Measurements from ENCODE around the gene LYPD6B. TPM values are rescaled to one million over a fixed set of nuclear protein-coding genes. Genes with fewer than 3 reads are reported as not detected.

LYPD6B gene
- total and polyA plus RNA-seq, 4 donors: 0.13 to 0.59 (median 0.14) TPM

DNA sequence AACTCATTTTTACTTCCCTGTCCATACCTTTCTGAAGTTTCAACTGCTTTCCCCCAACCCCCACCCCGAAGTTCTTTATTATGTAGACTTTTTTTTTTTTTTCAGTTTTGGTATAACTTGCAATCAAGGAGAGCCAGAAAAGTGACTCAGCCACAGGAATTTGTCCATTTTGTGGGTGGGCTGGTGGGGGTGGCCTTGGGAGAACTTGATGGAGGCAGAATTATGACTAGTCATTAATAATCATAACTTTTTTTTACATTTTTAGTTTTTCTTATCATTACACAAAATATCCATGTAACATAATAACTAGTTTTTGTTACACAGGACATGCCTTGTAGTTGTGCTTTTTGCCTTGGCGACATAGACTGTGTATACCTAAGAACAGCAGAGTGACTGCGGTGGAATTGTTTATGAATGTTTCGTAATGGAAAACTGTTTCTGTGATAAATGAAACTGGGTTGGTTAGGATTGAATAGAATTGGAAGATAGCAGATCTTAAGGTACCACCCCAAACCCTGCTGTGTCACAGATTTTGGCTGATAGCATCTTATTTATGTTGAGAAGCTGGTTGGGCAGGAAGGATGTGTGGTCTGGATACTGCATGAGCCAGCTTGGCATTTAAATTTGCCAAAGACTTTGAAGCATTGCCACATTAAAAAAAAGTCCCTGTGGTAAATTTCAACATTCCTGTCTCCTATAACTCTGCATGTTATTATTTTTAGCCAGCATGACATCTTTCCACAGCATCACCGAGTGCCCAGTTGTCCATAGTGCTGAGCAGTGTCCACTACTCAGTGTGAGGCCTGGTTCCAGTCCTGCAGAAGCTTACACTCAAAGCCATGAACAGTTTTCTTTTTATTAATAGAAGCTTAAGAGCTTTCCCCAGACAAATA is 30.7 kb downstream of the LYPD6B start:
- 74% methylated on average over 5 of the region's 5 CpGs for WGBS
- no peak for TF ChIP-seq HNF4G (IDR thresholded peaks at IDR 0.05)
- TF ChIP-seq, protein P1, sequence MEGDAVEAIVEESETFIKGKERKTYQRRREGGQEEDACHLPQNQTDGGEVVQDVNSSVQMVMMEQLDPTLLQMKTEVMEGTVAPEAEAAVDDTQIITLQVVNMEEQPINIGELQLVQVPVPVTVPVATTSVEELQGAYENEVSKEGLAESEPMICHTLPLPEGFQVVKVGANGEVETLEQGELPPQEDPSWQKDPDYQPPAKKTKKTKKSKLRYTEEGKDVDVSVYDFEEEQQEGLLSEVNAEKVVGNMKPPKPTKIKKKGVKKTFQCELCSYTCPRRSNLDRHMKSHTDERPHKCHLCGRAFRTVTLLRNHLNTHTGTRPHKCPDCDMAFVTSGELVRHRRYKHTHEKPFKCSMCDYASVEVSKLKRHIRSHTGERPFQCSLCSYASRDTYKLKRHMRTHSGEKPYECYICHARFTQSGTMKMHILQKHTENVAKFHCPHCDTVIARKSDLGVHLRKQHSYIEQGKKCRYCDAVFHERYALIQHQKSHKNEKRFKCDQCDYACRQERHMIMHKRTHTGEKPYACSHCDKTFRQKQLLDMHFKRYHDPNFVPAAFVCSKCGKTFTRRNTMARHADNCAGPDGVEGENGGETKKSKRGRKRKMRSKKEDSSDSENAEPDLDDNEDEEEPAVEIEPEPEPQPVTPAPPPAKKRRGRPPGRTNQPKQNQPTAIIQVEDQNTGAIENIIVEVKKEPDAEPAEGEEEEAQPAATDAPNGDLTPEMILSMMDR (IDR thresholded peaks at IDR 0.05; ENCODE audit: low read depth, low read length, missing input control): no peak
- TF ChIP-seq, protein P2, sequence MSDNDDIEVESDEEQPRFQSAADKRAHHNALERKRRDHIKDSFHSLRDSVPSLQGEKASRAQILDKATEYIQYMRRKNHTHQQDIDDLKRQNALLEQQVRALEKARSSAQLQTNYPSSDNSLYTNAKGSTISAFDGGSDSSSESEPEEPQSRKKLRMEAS (IDR thresholded peaks at IDR 0.05): no peak
- TF ChIP-seq RAD21 (IDR thresholded peaks at IDR 0.05): no peak
- TF ChIP-seq, protein P3, sequence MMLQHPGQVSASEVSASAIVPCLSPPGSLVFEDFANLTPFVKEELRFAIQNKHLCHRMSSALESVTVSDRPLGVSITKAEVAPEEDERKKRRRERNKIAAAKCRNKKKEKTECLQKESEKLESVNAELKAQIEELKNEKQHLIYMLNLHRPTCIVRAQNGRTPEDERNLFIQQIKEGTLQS (IDR thresholded peaks at IDR 0.05): no peak
- no peak for TF ChIP-seq RXRA (IDR thresholded peaks at IDR 0.05)
- no peak for TF ChIP-seq EGR1 (IDR thresholded peaks at IDR 0.05; ENCODE audit: low read depth in 2 of 2)
- no peak for TF ChIP-seq TAF1 (conservative IDR thresholded peaks at IDR 0.05)
- TF ChIP-seq, protein P4, sequence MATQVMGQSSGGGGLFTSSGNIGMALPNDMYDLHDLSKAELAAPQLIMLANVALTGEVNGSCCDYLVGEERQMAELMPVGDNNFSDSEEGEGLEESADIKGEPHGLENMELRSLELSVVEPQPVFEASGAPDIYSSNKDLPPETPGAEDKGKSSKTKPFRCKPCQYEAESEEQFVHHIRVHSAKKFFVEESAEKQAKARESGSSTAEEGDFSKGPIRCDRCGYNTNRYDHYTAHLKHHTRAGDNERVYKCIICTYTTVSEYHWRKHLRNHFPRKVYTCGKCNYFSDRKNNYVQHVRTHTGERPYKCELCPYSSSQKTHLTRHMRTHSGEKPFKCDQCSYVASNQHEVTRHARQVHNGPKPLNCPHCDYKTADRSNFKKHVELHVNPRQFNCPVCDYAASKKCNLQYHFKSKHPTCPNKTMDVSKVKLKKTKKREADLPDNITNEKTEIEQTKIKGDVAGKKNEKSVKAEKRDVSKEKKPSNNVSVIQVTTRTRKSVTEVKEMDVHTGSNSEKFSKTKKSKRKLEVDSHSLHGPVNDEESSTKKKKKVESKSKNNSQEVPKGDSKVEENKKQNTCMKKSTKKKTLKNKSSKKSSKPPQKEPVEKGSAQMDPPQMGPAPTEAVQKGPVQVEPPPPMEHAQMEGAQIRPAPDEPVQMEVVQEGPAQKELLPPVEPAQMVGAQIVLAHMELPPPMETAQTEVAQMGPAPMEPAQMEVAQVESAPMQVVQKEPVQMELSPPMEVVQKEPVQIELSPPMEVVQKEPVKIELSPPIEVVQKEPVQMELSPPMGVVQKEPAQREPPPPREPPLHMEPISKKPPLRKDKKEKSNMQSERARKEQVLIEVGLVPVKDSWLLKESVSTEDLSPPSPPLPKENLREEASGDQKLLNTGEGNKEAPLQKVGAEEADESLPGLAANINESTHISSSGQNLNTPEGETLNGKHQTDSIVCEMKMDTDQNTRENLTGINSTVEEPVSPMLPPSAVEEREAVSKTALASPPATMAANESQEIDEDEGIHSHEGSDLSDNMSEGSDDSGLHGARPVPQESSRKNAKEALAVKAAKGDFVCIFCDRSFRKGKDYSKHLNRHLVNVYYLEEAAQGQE (IDR thresholded peaks at IDR 0.05): no peak
- H3K9me3 ChIP-seq (ENCODE audit: control insufficient read depth in 4 of 4, low read length in 3 of 4): no peaks in the 10 kb centered on the region
- H3K36me3 ChIP-seq (ENCODE audit: control insufficient read depth in 4 of 4, insufficient read depth in 3 of 4, low read depth in 1 of 4, low read length in 3 of 4): no peaks in the 10 kb centered on the region
- peaks cover 0 to 2% (median 0%) of the 10 kb centered on the region in 4 donors for H3K27me3 ChIP-seq (ENCODE audit: control insufficient read depth in 4 of 4, insufficient read depth in 4 of 4, low read length in 3 of 4)
- no peaks in the 10 kb centered on the region for H3K4me1 ChIP-seq (ENCODE audit: control insufficient read depth in 4 of 4, insufficient read depth in 4 of 4, low read length in 3 of 4)
- no peak for DNase-seq (ENCODE audit: low spot score)
- no peak overlapping the region for H3K4me3 ChIP-seq (ENCODE audit: low read depth in 1 of 3, low read length in 3 of 3)
- H3K27ac ChIP-seq (ENCODE audit: low read depth in 1 of 2, low read length in 2 of 2): no peak overlapping the region
- H3K9ac ChIP-seq (ENCODE audit: low read depth in 1 of 2, low read length in 2 of 2): no peak overlapping the region

DNA sequence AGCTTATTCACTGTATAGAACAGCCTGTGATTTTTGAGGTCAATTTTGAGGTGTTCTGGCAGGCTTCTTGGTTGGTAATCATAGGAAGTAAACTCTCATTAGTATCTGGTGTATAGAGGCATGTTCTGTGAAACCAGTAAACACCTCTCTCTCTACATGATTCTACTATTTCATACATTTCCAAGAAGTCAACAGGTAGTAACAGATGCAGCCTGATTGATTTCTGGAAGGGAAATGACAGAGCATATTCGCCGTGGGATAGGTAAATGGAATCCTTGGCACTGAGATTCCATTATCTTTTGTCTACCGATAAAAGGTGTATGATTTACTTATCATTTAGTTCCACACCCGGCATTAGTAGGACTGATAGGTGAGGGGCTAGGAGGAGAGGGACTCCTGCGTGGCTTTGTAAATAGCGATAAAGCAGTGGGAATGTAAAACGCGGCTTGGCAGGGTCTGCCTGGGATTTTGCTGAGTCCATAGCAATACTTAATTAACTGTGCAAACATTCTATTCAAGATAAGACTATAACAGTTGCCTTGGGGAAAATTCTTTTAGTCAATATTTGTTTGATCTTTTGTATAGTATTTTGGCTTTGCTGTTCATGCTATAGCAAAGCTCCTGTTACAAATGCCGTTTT is 32.3 kb downstream of the LYPD6B start:
- Histone ChIP-seq H3K4me3 (ENCODE audit: low read depth in 1 of 3, low read length in 3 of 3) (no peak overlapping the region), H3K9ac (ENCODE audit: low read depth in 1 of 2, low read length in 2 of 2) (no peak overlapping the region), H3K27me3 (ENCODE audit: control insufficient read depth in 4 of 4, insufficient read depth in 4 of 4, low read length in 3 of 4) (no peaks in the 10 kb centered on the region), H3K9me3 (ENCODE audit: control insufficient read depth in 4 of 4, low read length in 3 of 4) (no peaks in the 10 kb centered on the region), H3K4me1 (ENCODE audit: control insufficient read depth in 4 of 4, insufficient read depth in 4 of 4, low read length in 3 of 4) (no peaks in the 10 kb centered on the region), H3K36me3 (ENCODE audit: control insufficient read depth in 4 of 4, insufficient read depth in 3 of 4, low read depth in 1 of 4, low read length in 3 of 4) (no peaks in the 10 kb centered on the region), H3K27ac (ENCODE audit: low read depth in 1 of 2, low read length in 2 of 2) (no peak overlapping the region)
- no peak for DNase-seq (ENCODE audit: low spot score)
- 26% methylated on average over 9 of the region's 9 CpGs for WGBS
- TF ChIP-seq FOXA1 (IDR thresholded peaks at IDR 0.05): no peak
- TF ChIP-seq, protein P3 (IDR thresholded peaks at IDR 0.05): no peak
